HepG2 (cell line): ENCODE measurements around the gene TCTN2. TPM values are rescaled to one million over a fixed set of nuclear protein-coding genes. Genes with fewer than 3 reads are reported as not detected.

Source experiments
- ATAC-seq: fragments of 200-7000 bp; cut with Tn5 transposase; 3 replicates; pipeline ENCODE4 v1.9.1; 2020; ENCODE audit warnings: mild to moderate bottlenecking, moderate library complexity
- BruUV-seq: library from RNA; stranded (reverse); fragments of 400-500 nt; replicated peaks from 2 replicates; lab custom pipeline; 2021; lab: Mats Ljungman, UMichigan
- CTCF ChIA-PET: fragments of 300-600 bp; formaldehyde crosslinking; extraction: SDS; loops from one replicate; lab custom pipeline; 2021; ENCODE audit warnings: low total read pairs, inconsistent platforms, low intra/inter-chr PET ratio; lab: Yijun Ruan, JAX
- POLR2A ChIA-PET: fragments of 350-600 bp; sonication (Branson Sonifier 250); formaldehyde crosslinking; loops from one replicate; lab custom pipeline; 2020; ENCODE audit warnings: antibody characterized with exemption, inconsistent platforms; lab: Yijun Ruan, JAX
- DNase-seq: peaks from one replicate; pipeline ENCODE4 v3.0.0-alpha.2; 2015; ENCODE audit warnings: low spot score
- FAIRE-seq: peaks from 3 replicates; lab custom pipeline; 2011; peaks lifted over from hg19 to GRCh38; lab: Jason Lieb, UNC
- H2AFZ ChIP-seq: one replicate; pipeline ENCODE4 v1.6.1; 2011; ENCODE audit warnings: low read length, inconsistent platforms
- H3K27ac ChIP-seq: fragments of 300-600 bp; 3 replicates; pipeline ENCODE4 v1.8.0; 2011; ENCODE audit warnings: mixed run types, mild to moderate bottlenecking, mixed read lengths, low read length, inconsistent platforms; ENCODE audit not compliant: insufficient read depth; ENCODE audit errors: extremely low read length
- H3K27me3 ChIP-seq, 2 experiments: fragments of 200-600 bp in 1 of 2; 2 replicates in 1 of 2; 3 replicates in 1 of 2; pipeline versions ENCODE4 v1.6.0 to v1.8.0; 2011; ENCODE audit warnings: low read length in 2 of 2, mild to moderate bottlenecking in 2 of 2, moderate library complexity in 2 of 2, inconsistent platforms in 1 of 2; ENCODE audit not compliant: insufficient read depth in 2 of 2, control insufficient read depth in 1 of 2
- H3K36me3 ChIP-seq, 2 experiments: fragments of 200-600 bp in 1 of 2; replicated peaks in 1 of 2; 2 replicates in 1 of 2; 3 replicates in 1 of 2; pipeline versions ENCODE4 v1.5.1 to v1.8.0; 2011; ENCODE audit warnings: low read length in 2 of 2, inconsistent platforms in 1 of 2; ENCODE audit not compliant: insufficient read depth in 2 of 2, control insufficient read depth in 1 of 2
- H3K4me1 ChIP-seq: 2 replicates; pipeline ENCODE4 v1.5.1; 2012; ENCODE audit warnings: low read length, inconsistent platforms; ENCODE audit not compliant: insufficient read depth
- H3K4me2 ChIP-seq: 2 replicates; pipeline ENCODE4 v1.6.0; 2011; ENCODE audit warnings: low read depth, low read length, inconsistent platforms
- H3K4me3 ChIP-seq, 3 experiments: fragments of 200-600 bp in 1 of 3; sonication (generic), shearing (Covaris generic) in 1 of 3; replicated peaks in 1 of 3; 2 replicates each; pipeline ENCODE4 v1.5.1; 2011 to 2016; ENCODE audit warnings: low read length in 3 of 3, inconsistent platforms in 2 of 3, low read depth in 2 of 3, mild to moderate bottlenecking in 2 of 3, control low read depth in 1 of 3, mixed read lengths in 1 of 3; ENCODE audit not compliant: insufficient read depth in 1 of 3
- H3K79me2 ChIP-seq: one replicate; pipeline ENCODE4 v1.6.1; 2011; ENCODE audit warnings: low read length, inconsistent platforms; ENCODE audit not compliant: insufficient read depth
- H3K9ac ChIP-seq: 2 replicates; pipeline ENCODE4 v1.6.0; 2011; ENCODE audit warnings: mild to moderate bottlenecking, low read depth, low read length, inconsistent platforms; ENCODE audit not compliant: insufficient read depth
- H3K9me3 ChIP-seq: 2 replicates; pipeline ENCODE4 v1.5.1; 2012; ENCODE audit warnings: mild to moderate bottlenecking, low read length
- H4K20me1 ChIP-seq: 2 replicates; pipeline ENCODE4 v1.6.0; 2011; ENCODE audit warnings: inconsistent platforms, mild to moderate bottlenecking, low read length, moderate library complexity; ENCODE audit not compliant: insufficient read depth
- ATF4 ChIP-seq, 2 experiments: fragments of 450-650 bp in 1 of 2; sonication (generic) in 1 of 2; formaldehyde crosslinking; IDR thresholded peaks; 2 replicates each; pipeline versions ENCODE4 v1.5.0 to v1.8.0; 2020 to 2022; ENCODE audit warnings: mild to moderate bottlenecking in 1 of 2, missing genetic modification reagents in 1 of 2
- CCAR2 ChIP-seq: fragments of 200-400 bp; formaldehyde crosslinking; optimal IDR thresholded peaks from 2 replicates; pipeline ENCODE3; 2018; ENCODE audit warnings: low read depth, mild to moderate bottlenecking, low read length, moderate library complexity
- FLYWCH1 ChIP-seq: sonication (generic); formaldehyde crosslinking; IDR thresholded peaks from 2 replicates; pipeline ENCODE4 v1.8.1; 2023; ENCODE audit warnings: mild to moderate bottlenecking, missing genetic modification reagents
- MYPOP ChIP-seq: sonication (generic); formaldehyde crosslinking; IDR thresholded peaks from 2 replicates; pipeline ENCODE4 v1.8.1; 2023; ENCODE audit warnings: mild to moderate bottlenecking, moderate library complexity, missing genetic modification reagents
- NCOA1 ChIP-seq: sonication (generic); formaldehyde crosslinking; IDR thresholded peaks from 2 replicates; pipeline ENCODE4 v1.9.0; 2021; ENCODE audit warnings: missing genetic modification reagents
- PCBP2 ChIP-seq: fragments of 200-400 bp; formaldehyde crosslinking; optimal IDR thresholded peaks from 2 replicates; pipeline ENCODE3; 2018; ENCODE audit warnings: low read length, low read depth; ENCODE audit not compliant: poor library complexity, severe bottlenecking
- RFX5 ChIP-seq: IDR thresholded peaks from 2 replicates; pipeline ENCODE4 v1.6.1; 2011; ENCODE audit warnings: low read depth, low read length, improper control_type of control experiment
- SMARCC2 ChIP-seq: fragments of 450-650 bp; IDR thresholded peaks from 2 replicates; pipeline ENCODE4 v1.6.1; 2017; ENCODE audit warnings: antibody characterized with exemption, mild to moderate bottlenecking
- XBP1 ChIP-seq: sonication (generic); formaldehyde crosslinking; IDR thresholded peaks from 2 replicates; pipeline ENCODE4 v1.5.0; 2020; ENCODE audit warnings: missing genetic modification reagents
- ZNF205 ChIP-seq: IDR thresholded peaks from 2 replicates; pipeline ENCODE4 v1.6.1; 2018; ENCODE audit warnings: missing biosample characterization, missing genetic modification reagents
- ZNF296 ChIP-seq: sonication (generic); formaldehyde crosslinking; conservative IDR thresholded peaks from 2 replicates; pipeline ENCODE4 v1.5.0; 2020; ENCODE audit warnings: mild to moderate bottlenecking, missing genetic modification reagents
- ZNF569 ChIP-seq: sonication (generic); formaldehyde crosslinking; IDR thresholded peaks from 2 replicates; pipeline ENCODE4 v1.5.0; 2020; ENCODE audit warnings: mild to moderate bottlenecking, missing genetic modification reagents, moderate library complexity, borderline replicate concordance
- ZNF749 ChIP-seq: sonication (generic); formaldehyde crosslinking; IDR thresholded peaks from 2 replicates; pipeline ENCODE4 v1.8.0; 2022; ENCODE audit warnings: mild to moderate bottlenecking, missing genetic modification reagents, moderate library complexity, borderline replicate concordance
- ZNF75D ChIP-seq: sonication (generic); formaldehyde crosslinking; IDR thresholded peaks from 2 replicates; pipeline ENCODE4 v1.8.1; 2023; ENCODE audit warnings: missing genetic modification reagents, mild to moderate bottlenecking, borderline replicate concordance
- WGBS: methylation state at CpG from one replicate; pipeline ENCODE4 v1.1.6; 2017; ENCODE audit warnings: low lambda C conversion rate; 5-methylcytosine and 5-hydroxymethylcytosine counted together
- in situ Hi-C: cut with HindIII; loops from 2 replicates; pipeline ENCODE4 v1.10.0; 2017; ENCODE audit warnings: low pct_unique_long_range_greater_than_20kb; ENCODE audit not compliant: extremely low pct_ligation_motif_present
- intact Hi-C: fragments of 100-400 bp; cut with micrococcal nuclease; formaldehyde crosslinking; loops from one replicate; pipeline ENCODE4 v1.10.0; 2022; ENCODE audit not compliant: unreplicated experiment
- polyA plus RNA-seq, 8 experiments: library from polyadenylated mRNA; depleted of rRNA in 3 of 8; stranded (reverse) in 7 of 8; unstranded in 1 of 8; fragments of >200 nt; fragmentation: Illumina TruSeq in 4 of 8; extraction: Trizol in 4 of 8; gene quantifications; 2 replicates each; pipeline versions ENCODE4 v1.2.1 to v1.2.3, GENCODE V29; 2011 to 2016; ENCODE audit warnings: low read depth in 4 of 8, missing spikeins in 1 of 8, mixed read lengths in 1 of 8; ENCODE audit not compliant: insufficient read depth in 1 of 8
- total RNA-seq, 5 experiments: library from RNA; depleted of rRNA; stranded (reverse); fragments of >200 nt; fragmentation: Illumina TruSeq; extraction: Trizol; gene quantifications; 2 replicates each; pipeline ENCODE4 v1.2.3, GENCODE V29; 2016; ENCODE audit warnings: low read depth in 1 of 5
- TF ChIP-seq, protein P1 (sequence below): IDR thresholded peaks from 2 replicates; pipeline ENCODE4 v1.6.1; 2016; ENCODE audit warnings: missing biosample characterization, missing genetic modification reagents, low read depth
- TF ChIP-seq, protein P2 (sequence below): conservative IDR thresholded peaks from 2 replicates; pipeline ENCODE4 v1.6.1; 2018; ENCODE audit warnings: missing genetic modification reagents
- TF ChIP-seq, protein P3 (sequence below): sonication (generic); formaldehyde crosslinking; IDR thresholded peaks from 2 replicates; pipeline ENCODE4; 2020; ENCODE audit warnings: missing genetic modification reagents, mild to moderate bottlenecking, borderline replicate concordance

TCTN2 gene
- total and polyA plus RNA-seq, 2 of the 13 experiments (the other 11 are each of a cell fraction or from before 2014, with no cell fraction given) = 5.0 to 8.1 TPM

DNA sequence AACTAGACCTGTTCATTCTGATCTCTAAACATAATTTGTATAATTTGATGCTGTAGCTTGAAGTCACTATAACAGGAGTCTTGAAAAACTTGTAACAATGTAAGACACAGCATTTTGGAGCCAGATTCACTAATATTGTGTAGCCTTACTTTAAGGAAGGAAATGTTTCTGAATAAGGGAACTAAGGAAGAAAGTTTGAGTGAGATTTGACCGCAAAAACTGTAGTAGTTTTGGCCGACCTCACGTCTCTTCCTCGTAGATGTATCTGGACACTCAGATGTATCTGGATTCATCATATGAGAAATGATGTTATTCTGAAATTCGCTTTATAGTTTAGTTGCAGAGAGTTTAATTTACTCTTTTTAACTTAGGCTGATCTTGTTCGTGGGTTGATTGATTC lies 77.2 kb downstream of the TCTN2 start (continued):
- TF ChIP-seq ZNF569 (no peak), ATF4 (CRISPR knock-in tag; IDR thresholded peaks at IDR 0.05) (no peak), ZNF749 (CRISPR knock-in tag) (no peak)

GRCh38 chr12:123748661-123749060 lies 77.7 kb downstream of the TCTN2 start:
- H3K4me1 ChIP-seq = no peaks in the 10 kb centered on the region
- peaks cover 14 to 49% of the 10 kb centered on the region in 2 experiments for H3K36me3 ChIP-seq
- in situ Hi-C loops = no loop called here
- TF ChIP-seq CCAR2 = no peak
- TF ChIP-seq RFX5 = no peak
- no peak for TF ChIP-seq NCOA1
- TF ChIP-seq, protein P1, sequence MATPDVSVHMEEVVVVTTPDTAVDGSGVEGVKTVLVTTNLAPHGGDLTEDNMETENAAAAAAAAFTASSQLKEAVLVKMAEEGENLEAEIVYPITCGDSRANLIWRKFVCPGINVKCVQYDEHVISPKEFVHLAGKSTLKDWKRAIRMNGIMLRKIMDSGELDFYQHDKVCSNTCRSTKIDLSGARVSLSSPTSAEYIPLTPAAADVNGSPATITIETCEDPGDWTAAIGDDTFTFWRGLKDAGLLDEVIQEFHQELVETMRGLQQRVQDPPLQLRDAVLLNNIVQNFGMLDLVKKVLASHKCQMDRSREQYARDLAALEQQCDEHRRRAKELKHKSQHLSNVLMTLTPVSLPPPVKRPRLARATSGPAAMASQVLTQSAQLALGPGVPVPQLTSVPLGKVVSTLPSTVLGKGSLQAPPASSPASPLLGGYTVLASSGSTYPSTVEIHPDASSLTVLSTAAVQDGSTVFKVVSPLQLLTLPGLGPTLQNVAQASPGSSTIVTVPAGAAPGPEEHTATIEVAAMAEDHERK (CRISPR knock-in tag) = no peak
- TF ChIP-seq PCBP2 = no peak
- no peak for TF ChIP-seq SMARCC2
- no peak for TF ChIP-seq ZNF205 (CRISPR knock-in tag)
- no peak for TF ChIP-seq ZNF296 (CRISPR knock-in tag)
- TF ChIP-seq XBP1 (CRISPR knock-in tag) = no peak
- TF ChIP-seq, protein P2, sequence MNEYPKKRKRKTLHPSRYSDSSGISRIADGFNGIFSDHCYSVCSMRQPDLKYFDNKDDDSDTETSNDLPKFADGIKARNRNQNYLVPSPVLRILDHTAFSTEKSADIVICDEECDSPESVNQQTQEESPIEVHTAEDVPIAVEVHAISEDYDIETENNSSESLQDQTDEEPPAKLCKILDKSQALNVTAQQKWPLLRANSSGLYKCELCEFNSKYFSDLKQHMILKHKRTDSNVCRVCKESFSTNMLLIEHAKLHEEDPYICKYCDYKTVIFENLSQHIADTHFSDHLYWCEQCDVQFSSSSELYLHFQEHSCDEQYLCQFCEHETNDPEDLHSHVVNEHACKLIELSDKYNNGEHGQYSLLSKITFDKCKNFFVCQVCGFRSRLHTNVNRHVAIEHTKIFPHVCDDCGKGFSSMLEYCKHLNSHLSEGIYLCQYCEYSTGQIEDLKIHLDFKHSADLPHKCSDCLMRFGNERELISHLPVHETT (CRISPR knock-in tag) = no peak
- TF ChIP-seq ZNF75D = no peak
- no peak for TF ChIP-seq MYPOP
- TF ChIP-seq, protein P3, sequence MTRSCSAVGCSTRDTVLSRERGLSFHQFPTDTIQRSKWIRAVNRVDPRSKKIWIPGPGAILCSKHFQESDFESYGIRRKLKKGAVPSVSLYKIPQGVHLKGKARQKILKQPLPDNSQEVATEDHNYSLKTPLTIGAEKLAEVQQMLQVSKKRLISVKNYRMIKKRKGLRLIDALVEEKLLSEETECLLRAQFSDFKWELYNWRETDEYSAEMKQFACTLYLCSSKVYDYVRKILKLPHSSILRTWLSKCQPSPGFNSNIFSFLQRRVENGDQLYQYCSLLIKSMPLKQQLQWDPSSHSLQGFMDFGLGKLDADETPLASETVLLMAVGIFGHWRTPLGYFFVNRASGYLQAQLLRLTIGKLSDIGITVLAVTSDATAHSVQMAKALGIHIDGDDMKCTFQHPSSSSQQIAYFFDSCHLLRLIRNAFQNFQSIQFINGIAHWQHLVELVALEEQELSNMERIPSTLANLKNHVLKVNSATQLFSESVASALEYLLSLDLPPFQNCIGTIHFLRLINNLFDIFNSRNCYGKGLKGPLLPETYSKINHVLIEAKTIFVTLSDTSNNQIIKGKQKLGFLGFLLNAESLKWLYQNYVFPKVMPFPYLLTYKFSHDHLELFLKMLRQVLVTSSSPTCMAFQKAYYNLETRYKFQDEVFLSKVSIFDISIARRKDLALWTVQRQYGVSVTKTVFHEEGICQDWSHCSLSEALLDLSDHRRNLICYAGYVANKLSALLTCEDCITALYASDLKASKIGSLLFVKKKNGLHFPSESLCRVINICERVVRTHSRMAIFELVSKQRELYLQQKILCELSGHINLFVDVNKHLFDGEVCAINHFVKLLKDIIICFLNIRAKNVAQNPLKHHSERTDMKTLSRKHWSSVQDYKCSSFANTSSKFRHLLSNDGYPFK (CRISPR knock-in tag) = no peak
- no peak for TF ChIP-seq FLYWCH1 (CRISPR knock-in tag)

More at GRCh38 chr12:123748661-123749060, 77.7 kb downstream of the TCTN2 start:
- ATAC-seq (no peak), DNase-seq (no peak), FAIRE-seq (no peak)
- Histone ChIP-seq H3K4me2 (no peak overlapping the region), H3K4me3 (no peak overlapping the region), H3K9ac (no peak overlapping the region), H3K27me3 (no peaks in the 10 kb centered on the region; a peak in 1 of 5 replicates), H3K79me2 (no peaks in the 10 kb centered on the region), H3K9me3 (no peaks in the 10 kb centered on the region), H2AFZ (no peak overlapping the region), H4K20me1 (no peaks in the 10 kb centered on the region), H3K27ac (no peak overlapping the region)
- ChIA-PET CTCF (no interaction called here), POLR2A (no interaction called here)
- 78% methylated on average over 4 of the region's 4 CpGs for WGBS
- no TSS peak for BruUV-seq
- intact Hi-C loops = no loop called here
